ENCODE data around the gene ZC3H10. TPM values are rescaled to one million over a fixed set of nuclear protein-coding genes. Genes with fewer than 3 reads are reported as not detected.

ZC3H10 gene
- total RNA-seq, 1 experiment from 2014 or later, result 11.8 TPM

DNA sequence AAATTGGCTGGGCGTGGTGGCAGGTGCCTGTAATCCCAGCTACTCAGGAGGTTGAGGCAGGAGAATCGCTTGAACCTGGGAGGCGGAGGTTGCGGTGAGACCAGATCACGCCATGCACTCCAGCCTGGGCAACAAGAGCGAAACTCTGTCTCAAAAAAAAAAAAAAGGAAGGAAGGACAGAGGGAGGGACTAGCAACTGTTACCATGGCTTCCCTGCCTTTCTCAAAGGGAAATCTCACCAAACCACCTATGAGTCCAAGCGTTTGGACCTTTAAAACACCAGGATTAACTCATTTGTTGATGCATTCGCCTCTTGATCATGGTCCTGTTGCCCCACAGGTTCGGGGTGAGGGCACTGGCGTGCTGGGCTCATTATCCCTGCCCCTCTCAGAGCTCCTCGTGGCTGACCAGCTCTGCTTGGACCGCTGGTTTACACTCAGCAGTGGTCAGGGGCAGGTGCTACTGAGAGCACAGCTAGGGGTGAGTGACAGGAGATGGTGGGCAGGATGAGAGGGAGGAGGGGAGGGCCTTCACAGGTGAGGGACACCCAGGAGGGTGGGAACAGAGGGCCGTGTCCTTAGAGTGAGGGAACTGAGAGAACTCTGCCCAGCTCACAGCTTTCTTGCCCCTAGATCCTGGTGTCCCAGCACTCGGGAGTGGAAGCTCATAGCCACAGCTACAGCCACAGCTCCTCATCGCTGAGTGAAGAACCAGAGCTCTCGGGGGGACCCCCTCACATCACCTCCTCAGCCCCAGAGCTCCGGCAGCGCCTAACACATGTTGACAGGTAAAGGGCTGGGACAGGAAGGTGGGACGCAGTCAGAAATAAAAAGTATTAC is 24.1 kb downstream of the ZC3H10 start:
- intact Hi-C loops (cut with micrococcal nuclease; ENCODE audit: unreplicated experiment), result no loop called here
- Histone ChIP-seq H3K27ac (ENCODE audit: low read depth, low read length, poor library complexity, severe bottlenecking) (no peak overlapping the region), H3K9me3 (ENCODE audit: low read depth, low read length, poor library complexity, severe bottlenecking) (no peaks in the 10 kb centered on the region), H3K27me3 (replicated peaks; ENCODE audit: insufficient read depth, low read depth, low read length, poor library complexity) (no peaks in the 10 kb centered on the region), H3K4me3 (ENCODE audit: low read depth, low read length, poor library complexity, severe bottlenecking) (no peak overlapping the region), H3K4me1 (ENCODE audit: insufficient read depth, low read length, poor library complexity, severe bottlenecking) (no peaks in the 10 kb centered on the region), H3K36me3 (ENCODE audit: insufficient read depth, low read length, poor library complexity, severe bottlenecking) (peaks cover 69% of the 10 kb centered on the region)
- ChIA-PET CTCF (no interaction called here), POLR2A (ENCODE audit: low non-redundant PET) (no interaction called here)
- TF ChIP-seq, protein P1, sequence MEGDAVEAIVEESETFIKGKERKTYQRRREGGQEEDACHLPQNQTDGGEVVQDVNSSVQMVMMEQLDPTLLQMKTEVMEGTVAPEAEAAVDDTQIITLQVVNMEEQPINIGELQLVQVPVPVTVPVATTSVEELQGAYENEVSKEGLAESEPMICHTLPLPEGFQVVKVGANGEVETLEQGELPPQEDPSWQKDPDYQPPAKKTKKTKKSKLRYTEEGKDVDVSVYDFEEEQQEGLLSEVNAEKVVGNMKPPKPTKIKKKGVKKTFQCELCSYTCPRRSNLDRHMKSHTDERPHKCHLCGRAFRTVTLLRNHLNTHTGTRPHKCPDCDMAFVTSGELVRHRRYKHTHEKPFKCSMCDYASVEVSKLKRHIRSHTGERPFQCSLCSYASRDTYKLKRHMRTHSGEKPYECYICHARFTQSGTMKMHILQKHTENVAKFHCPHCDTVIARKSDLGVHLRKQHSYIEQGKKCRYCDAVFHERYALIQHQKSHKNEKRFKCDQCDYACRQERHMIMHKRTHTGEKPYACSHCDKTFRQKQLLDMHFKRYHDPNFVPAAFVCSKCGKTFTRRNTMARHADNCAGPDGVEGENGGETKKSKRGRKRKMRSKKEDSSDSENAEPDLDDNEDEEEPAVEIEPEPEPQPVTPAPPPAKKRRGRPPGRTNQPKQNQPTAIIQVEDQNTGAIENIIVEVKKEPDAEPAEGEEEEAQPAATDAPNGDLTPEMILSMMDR (conservative IDR thresholded peaks at IDR 0.05; ENCODE audit: low read depth, low read length), result no peak
- no peak for TF ChIP-seq EZH2 (IDR thresholded peaks at IDR 0.05; ENCODE audit: borderline replicate concordance, low read depth, low read length, poor library complexity, severe bottlenecking)
- BruUV-seq (replicated peaks), result no TSS peak
- DNase-seq (ENCODE audit: low spot score), result no peak

- Histone ChIP-seq H3K27me3 (replicated peaks; ENCODE audit: insufficient read depth, low read depth, low read length, poor library complexity) (no peaks in the 10 kb centered on the region), H3K27ac (ENCODE audit: low read depth, low read length, poor library complexity, severe bottlenecking) (no peak overlapping the region), H3K9me3 (ENCODE audit: low read depth, low read length, poor library complexity, severe bottlenecking) (no peaks in the 10 kb centered on the region), H3K4me3 (ENCODE audit: low read depth, low read length, poor library complexity, severe bottlenecking) (no peak overlapping the region), H3K36me3 (ENCODE audit: insufficient read depth, low read length, poor library complexity, severe bottlenecking) (peaks cover 59% of the 10 kb centered on the region), H3K4me1 (ENCODE audit: insufficient read depth, low read length, poor library complexity, severe bottlenecking) (no peaks in the 10 kb centered on the region)
- intact Hi-C loops (cut with micrococcal nuclease; ENCODE audit: unreplicated experiment), result no loop called here
- CTCF ChIA-PET, result no interaction called here
- BruUV-seq (replicated peaks), result TSS peak; percentile 46
- TF ChIP-seq, protein P1 (conservative IDR thresholded peaks at IDR 0.05; ENCODE audit: low read depth, low read length), result no peak
- TF ChIP-seq EZH2 (IDR thresholded peaks at IDR 0.05; ENCODE audit: borderline replicate concordance, low read depth, low read length, poor library complexity, severe bottlenecking), result no peak
- POLR2A ChIA-PET (ENCODE audit: low non-redundant PET), result interaction anchor here (0.5 kb wide), 1 partner anchor 1695 kb away, joined by 3 read pairs; no protein-coding TSS in a partner anchor
- no peak for DNase-seq (ENCODE audit: low spot score)
Observed at GRCh38 chr12:56143217-56143616, 25.2 kb downstream of the ZC3H10 start.

- Histone ChIP-seq H3K27me3 (replicated peaks; ENCODE audit: insufficient read depth, low read depth, low read length, poor library complexity) (no peaks in the 10 kb centered on the region), H3K4me1 (ENCODE audit: insufficient read depth, low read length, poor library complexity, severe bottlenecking) (no peaks in the 10 kb centered on the region), H3K36me3 (ENCODE audit: insufficient read depth, low read length, poor library complexity, severe bottlenecking) (peaks cover 52% of the 10 kb centered on the region), H3K4me3 (ENCODE audit: low read depth, low read length, poor library complexity, severe bottlenecking) (no peak overlapping the region), H3K9me3 (ENCODE audit: low read depth, low read length, poor library complexity, severe bottlenecking) (no peaks in the 10 kb centered on the region), H3K27ac (ENCODE audit: low read depth, low read length, poor library complexity, severe bottlenecking) (no peak overlapping the region)
- ChIA-PET POLR2A (ENCODE audit: low non-redundant PET) (no interaction called here), CTCF (no interaction called here)
- BruUV-seq (replicated peaks), result no TSS peak
- DNase-seq (ENCODE audit: low spot score), result no peak
- intact Hi-C loops (cut with micrococcal nuclease; ENCODE audit: unreplicated experiment), result no loop called here
- no peak for TF ChIP-seq EZH2 (IDR thresholded peaks at IDR 0.05; ENCODE audit: borderline replicate concordance, low read depth, low read length, poor library complexity, severe bottlenecking)
- TF ChIP-seq, protein P1 (conservative IDR thresholded peaks at IDR 0.05; ENCODE audit: low read depth, low read length), result no peak
Observed at GRCh38 chr12:56143870-56144269, 25.8 kb downstream of the ZC3H10 start.

Measured in A673 (cell line).